ENCODE data around the gene SRSF12. TPM values are rescaled to one million over a fixed set of nuclear protein-coding genes. Genes with fewer than 3 reads are reported as not detected.
"Not testable (repeated sequence)": the region's sequence is repeated elsewhere in the genome, so short reads cannot be mapped to it uniquely, and the experiment has no call there.

SRSF12 gene
- total RNA-seq, 1 donor from 2014 or later = 3.7 TPM

GRCh38 chr6:89138173-89138572, 20.3 kb upstream of the SRSF12 start:
- H3K4me1 Mint-ChIP-seq (ENCODE audit: unreplicated experiment) = peaks cover 32% of the 10 kb centered on the region
- TF ChIP-seq CTCF (IDR thresholded peaks at IDR 0.05) = no peak
- H3K4me3 Mint-ChIP-seq (ENCODE audit: unreplicated experiment) = no peak overlapping the region
- H3K36me3 Mint-ChIP-seq (ENCODE audit: unreplicated experiment) = no peaks in the 10 kb centered on the region
- H3K27ac Mint-ChIP-seq (ENCODE audit: unreplicated experiment) = no peak overlapping the region
- H3K9me3 Mint-ChIP-seq (ENCODE audit: unreplicated experiment) = no peaks in the 10 kb centered on the region
- no peaks in the 10 kb centered on the region for H3K27me3 Mint-ChIP-seq (ENCODE audit: unreplicated experiment)
- DNase-seq (ENCODE audit: extremely low spot score, unreplicated experiment) = no peak

- Mint-ChIP-seq H3K27me3 (ENCODE audit: unreplicated experiment) (no peaks in the 10 kb centered on the region), H3K4me3 (ENCODE audit: unreplicated experiment) (no peak overlapping the region), H3K36me3 (ENCODE audit: unreplicated experiment) (no peaks in the 10 kb centered on the region), H3K27ac (ENCODE audit: unreplicated experiment) (no peak overlapping the region), H3K9me3 (ENCODE audit: unreplicated experiment) (no peaks in the 10 kb centered on the region), H3K4me1 (ENCODE audit: unreplicated experiment) (peaks cover 13% of the 10 kb centered on the region)
- no peak for TF ChIP-seq CTCF (IDR thresholded peaks at IDR 0.05)
- no peak for DNase-seq (ENCODE audit: extremely low spot score, unreplicated experiment)
Measured at GRCh38 chr6:89134723-89135122, 16.9 kb upstream of the SRSF12 start.

- Mint-ChIP-seq H3K4me3 (ENCODE audit: unreplicated experiment) (no peak overlapping the region), H3K9me3 (ENCODE audit: unreplicated experiment) (no peaks in the 10 kb centered on the region), H3K36me3 (ENCODE audit: unreplicated experiment) (no peaks in the 10 kb centered on the region), H3K27me3 (ENCODE audit: unreplicated experiment) (no peaks in the 10 kb centered on the region), H3K4me1 (ENCODE audit: unreplicated experiment) (peaks cover 6% of the 10 kb centered on the region), H3K27ac (ENCODE audit: unreplicated experiment) (no peak overlapping the region)
- no peak for DNase-seq (ENCODE audit: extremely low spot score, unreplicated experiment)
- TF ChIP-seq CTCF (IDR thresholded peaks at IDR 0.05) = no peak
Measured at GRCh38 chr6:89133981-89134380, 16.1 kb upstream of the SRSF12 start.

GRCh38 chr6:89132057-89132456, 14.2 kb upstream of the SRSF12 start:
- Mint-ChIP-seq H3K27ac (ENCODE audit: unreplicated experiment) (no peak overlapping the region), H3K27me3 (ENCODE audit: unreplicated experiment) (no peaks in the 10 kb centered on the region), H3K4me3 (ENCODE audit: unreplicated experiment) (no peak overlapping the region), H3K4me1 (ENCODE audit: unreplicated experiment) (no peaks in the 10 kb centered on the region), H3K36me3 (ENCODE audit: unreplicated experiment) (peaks cover 2% of the 10 kb centered on the region), H3K9me3 (ENCODE audit: unreplicated experiment) (peaks cover 6% of the 10 kb centered on the region)
- TF ChIP-seq CTCF (IDR thresholded peaks at IDR 0.05) = no peak
- DNase-seq (ENCODE audit: extremely low spot score, unreplicated experiment) = no peak

- no peak for DNase-seq (ENCODE audit: extremely low spot score, unreplicated experiment)
- H3K4me1 Mint-ChIP-seq (ENCODE audit: unreplicated experiment) = no peaks in the 10 kb centered on the region
- H3K27me3 Mint-ChIP-seq (ENCODE audit: unreplicated experiment) = no peaks in the 10 kb centered on the region
- peaks cover 6% of the 10 kb centered on the region for H3K9me3 Mint-ChIP-seq (ENCODE audit: unreplicated experiment)
- TF ChIP-seq CTCF (IDR thresholded peaks at IDR 0.05) = no peak
- peaks cover 2% of the 10 kb centered on the region for H3K36me3 Mint-ChIP-seq (ENCODE audit: unreplicated experiment)
- no peak overlapping the region for H3K27ac Mint-ChIP-seq (ENCODE audit: unreplicated experiment)
- no peak overlapping the region for H3K4me3 Mint-ChIP-seq (ENCODE audit: unreplicated experiment)
Measured at GRCh38 chr6:89131599-89131998, 13.7 kb upstream of the SRSF12 start.

- H3K4me3 Mint-ChIP-seq (ENCODE audit: unreplicated experiment); H3K9me3 Mint-ChIP-seq (ENCODE audit: unreplicated experiment); H3K27me3 Mint-ChIP-seq (ENCODE audit: unreplicated experiment); DNase-seq (ENCODE audit: extremely low spot score, unreplicated experiment); H3K4me1 Mint-ChIP-seq (ENCODE audit: unreplicated experiment); H3K27ac Mint-ChIP-seq (ENCODE audit: unreplicated experiment); H3K36me3 Mint-ChIP-seq (ENCODE audit: unreplicated experiment): not testable (repeated sequence)
Measured at GRCh38 chr6:89128256-89128671, 10.4 kb upstream of the SRSF12 start.

Data from osteocyte (in vitro differentiated cells).